ENCODE data around the gene TPPP2.
A peak's percentile ranks its signal among the peaks of the same experiment; 100 is the strongest.

Gene TPPP2

GRCh38 chr14:20989787-20990600, 40.0 kb upstream of the TPPP2 start, which contains the start of gene METTL17:
Gene METTL17 (plus strand): TSS chr14:20989980. CDS start chr14:20990003, 23 bp downstream.
- peak; percentile 98 for DNase-seq (ENCODE audit: low read depth)
- TF ChIP-seq, protein P1, sequence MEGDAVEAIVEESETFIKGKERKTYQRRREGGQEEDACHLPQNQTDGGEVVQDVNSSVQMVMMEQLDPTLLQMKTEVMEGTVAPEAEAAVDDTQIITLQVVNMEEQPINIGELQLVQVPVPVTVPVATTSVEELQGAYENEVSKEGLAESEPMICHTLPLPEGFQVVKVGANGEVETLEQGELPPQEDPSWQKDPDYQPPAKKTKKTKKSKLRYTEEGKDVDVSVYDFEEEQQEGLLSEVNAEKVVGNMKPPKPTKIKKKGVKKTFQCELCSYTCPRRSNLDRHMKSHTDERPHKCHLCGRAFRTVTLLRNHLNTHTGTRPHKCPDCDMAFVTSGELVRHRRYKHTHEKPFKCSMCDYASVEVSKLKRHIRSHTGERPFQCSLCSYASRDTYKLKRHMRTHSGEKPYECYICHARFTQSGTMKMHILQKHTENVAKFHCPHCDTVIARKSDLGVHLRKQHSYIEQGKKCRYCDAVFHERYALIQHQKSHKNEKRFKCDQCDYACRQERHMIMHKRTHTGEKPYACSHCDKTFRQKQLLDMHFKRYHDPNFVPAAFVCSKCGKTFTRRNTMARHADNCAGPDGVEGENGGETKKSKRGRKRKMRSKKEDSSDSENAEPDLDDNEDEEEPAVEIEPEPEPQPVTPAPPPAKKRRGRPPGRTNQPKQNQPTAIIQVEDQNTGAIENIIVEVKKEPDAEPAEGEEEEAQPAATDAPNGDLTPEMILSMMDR (conservative IDR thresholded peaks at IDR 0.05; ENCODE audit: low read length): peak; percentile 40
- H3K4me3 ChIP-seq (ENCODE audit: low read length): peak within 1 kb of the TSS; percentile 92

- no peak for DNase-seq (ENCODE audit: low read depth)
Measured at GRCh38 chr14:20996521-20996920, 33.5 kb upstream of the TPPP2 start.

DNA sequence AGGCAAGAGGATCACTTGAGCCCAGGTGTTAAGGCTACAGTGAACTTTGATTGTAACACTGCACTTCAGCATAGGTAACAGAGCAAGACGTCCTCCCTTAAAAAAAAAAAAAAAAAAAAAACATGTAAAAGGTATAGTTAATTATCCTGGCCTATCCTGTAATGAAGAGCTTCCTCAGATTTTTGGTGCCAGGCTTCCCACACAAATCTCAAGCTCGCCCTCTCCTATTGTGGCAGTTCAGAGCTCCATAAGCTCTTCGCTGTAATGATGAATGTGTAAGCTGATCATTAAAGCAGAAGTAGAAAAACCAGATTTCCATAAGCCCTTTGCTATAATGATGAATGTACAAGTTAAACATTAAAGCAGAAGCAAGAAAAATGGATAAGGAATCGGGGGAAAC, 32.9 kb upstream of the TPPP2 start:
- H3K4me3 ChIP-seq (ENCODE audit: low read length): no peak overlapping the region
- TF ChIP-seq, protein P1 (conservative IDR thresholded peaks at IDR 0.05; ENCODE audit: low read length): no peak
- no peak for DNase-seq (ENCODE audit: low read depth)

More at GRCh38 chr14:20996521-20996920, 33.5 kb upstream of the TPPP2 start:
- TF ChIP-seq, protein P1 (conservative IDR thresholded peaks at IDR 0.05; ENCODE audit: low read length): no peak
- no peak overlapping the region for H3K4me3 ChIP-seq (ENCODE audit: low read length)

- TF ChIP-seq, protein P1 (conservative IDR thresholded peaks at IDR 0.05; ENCODE audit: low read length): no peak
- no peak for DNase-seq (ENCODE audit: low read depth)
Measured at GRCh38 chr14:20997564-20997963, 32.5 kb upstream of the TPPP2 start.

GRCh38 chr14:20998139-20998538, 31.9 kb upstream of the TPPP2 start:
- TF ChIP-seq, protein P1 (conservative IDR thresholded peaks at IDR 0.05; ENCODE audit: low read length): no peak
- no peak overlapping the region for H3K4me3 ChIP-seq (ENCODE audit: low read length)
- no peak for DNase-seq (ENCODE audit: low read depth)

More at GRCh38 chr14:20997564-20997963, 32.5 kb upstream of the TPPP2 start:
- no peak overlapping the region for H3K4me3 ChIP-seq (ENCODE audit: low read length)

DNA sequence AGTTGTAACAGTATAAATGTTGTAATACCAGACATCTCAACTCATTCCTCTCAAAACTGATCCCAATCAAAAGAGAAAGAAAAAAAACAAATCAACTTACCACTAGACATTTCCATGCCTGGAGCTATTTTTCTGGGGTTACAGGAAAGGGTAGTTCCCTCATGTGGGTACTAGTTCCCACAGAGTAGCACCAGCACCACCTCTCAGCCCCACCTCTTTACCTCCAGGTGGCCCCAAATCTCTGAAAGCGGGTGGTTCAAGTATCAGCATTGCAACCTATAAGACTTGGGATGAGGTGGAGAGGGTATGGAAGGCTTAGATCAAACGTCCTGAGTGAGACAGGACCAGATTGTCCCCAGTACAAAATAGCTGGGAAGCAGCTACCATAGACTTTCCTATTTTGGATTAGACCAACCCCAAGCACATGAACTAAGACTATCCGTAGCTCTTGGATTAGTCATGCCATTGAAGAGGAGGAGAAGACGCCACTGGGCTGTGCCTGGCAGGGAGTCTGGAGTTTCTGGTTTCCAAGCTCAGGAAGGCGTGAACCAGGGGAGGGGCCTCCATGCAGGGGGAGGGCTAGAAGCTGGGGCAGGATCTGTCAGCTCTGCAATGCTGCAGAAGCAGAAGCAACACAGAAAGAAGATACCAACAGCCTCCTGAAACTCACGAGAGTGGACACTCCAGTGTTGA, 31.2 kb upstream of the TPPP2 start, which contains the start of gene SLC39A2:
Gene SLC39A2, plus strand, starts transcription at position 620 of the 693 bp plus-strand sequence. CDS start 154 bp downstream, outside the sequence.
- H3K4me3 ChIP-seq (ENCODE audit: low read length): no peak within 1 kb of the TSS
- TF ChIP-seq, protein P1 (conservative IDR thresholded peaks at IDR 0.05; ENCODE audit: low read length): no peak
- DNase-seq (ENCODE audit: low read depth): peak; percentile 77

Measured in AG10803 (cell line).